ENCODE measurements around the gene TRERF1. TPM values are rescaled to one million over a fixed set of nuclear protein-coding genes. Genes with fewer than 3 reads are reported as not detected.

The TRERF1 gene
- total and polyA plus RNA-seq, 3 donors from 2014 or later = 13.7 to 49.1 (median 40.4) TPM

DNA sequence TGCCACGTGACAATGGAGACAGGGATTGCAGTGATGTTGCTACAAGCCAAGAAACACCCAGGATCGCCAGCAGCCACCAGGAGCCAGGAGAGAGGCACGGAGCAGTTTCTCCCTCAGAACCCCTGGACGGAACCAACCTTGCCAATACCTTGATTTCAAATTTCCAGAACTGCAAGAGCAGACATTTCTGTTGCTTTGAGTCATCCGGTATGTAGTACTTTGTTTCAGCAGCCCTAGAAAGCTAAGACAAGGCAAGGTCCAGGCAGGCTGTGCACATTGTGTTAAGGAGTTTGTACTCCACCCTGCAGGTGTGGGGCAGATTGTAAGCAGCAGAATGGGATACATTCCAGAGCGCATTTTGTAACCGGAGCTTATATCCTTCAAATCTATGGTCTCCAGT lies 48.3 kb downstream of the TRERF1 start:
- H3K27ac ChIP-seq = no peak overlapping the region
- H3K4me3 ChIP-seq = no peak overlapping the region
- peak; percentile 10 for DNase-seq
- H3K27me3 ChIP-seq = no peaks in the 10 kb centered on the region
- intact Hi-C loops (cut with DNase I; ENCODE audit: low total_unique reads) = no loop called here
- H3K4me1 ChIP-seq = peaks cover 26% of the 10 kb centered on the region
- WGBS, 2 donors = 84 to 85% methylated on average over 7 of the region's 7 CpGs
- no peaks in the 10 kb centered on the region for H3K36me3 ChIP-seq (ENCODE audit: low read depth, missing control alignments)
- H3K9me3 ChIP-seq = no peaks in the 10 kb centered on the region
- TF ChIP-seq POLR2A (IDR thresholded peaks at IDR 0.05) = no peak
- TF ChIP-seq, protein P1, sequence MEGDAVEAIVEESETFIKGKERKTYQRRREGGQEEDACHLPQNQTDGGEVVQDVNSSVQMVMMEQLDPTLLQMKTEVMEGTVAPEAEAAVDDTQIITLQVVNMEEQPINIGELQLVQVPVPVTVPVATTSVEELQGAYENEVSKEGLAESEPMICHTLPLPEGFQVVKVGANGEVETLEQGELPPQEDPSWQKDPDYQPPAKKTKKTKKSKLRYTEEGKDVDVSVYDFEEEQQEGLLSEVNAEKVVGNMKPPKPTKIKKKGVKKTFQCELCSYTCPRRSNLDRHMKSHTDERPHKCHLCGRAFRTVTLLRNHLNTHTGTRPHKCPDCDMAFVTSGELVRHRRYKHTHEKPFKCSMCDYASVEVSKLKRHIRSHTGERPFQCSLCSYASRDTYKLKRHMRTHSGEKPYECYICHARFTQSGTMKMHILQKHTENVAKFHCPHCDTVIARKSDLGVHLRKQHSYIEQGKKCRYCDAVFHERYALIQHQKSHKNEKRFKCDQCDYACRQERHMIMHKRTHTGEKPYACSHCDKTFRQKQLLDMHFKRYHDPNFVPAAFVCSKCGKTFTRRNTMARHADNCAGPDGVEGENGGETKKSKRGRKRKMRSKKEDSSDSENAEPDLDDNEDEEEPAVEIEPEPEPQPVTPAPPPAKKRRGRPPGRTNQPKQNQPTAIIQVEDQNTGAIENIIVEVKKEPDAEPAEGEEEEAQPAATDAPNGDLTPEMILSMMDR (IDR thresholded peaks at IDR 0.05) = no peak

DNA sequence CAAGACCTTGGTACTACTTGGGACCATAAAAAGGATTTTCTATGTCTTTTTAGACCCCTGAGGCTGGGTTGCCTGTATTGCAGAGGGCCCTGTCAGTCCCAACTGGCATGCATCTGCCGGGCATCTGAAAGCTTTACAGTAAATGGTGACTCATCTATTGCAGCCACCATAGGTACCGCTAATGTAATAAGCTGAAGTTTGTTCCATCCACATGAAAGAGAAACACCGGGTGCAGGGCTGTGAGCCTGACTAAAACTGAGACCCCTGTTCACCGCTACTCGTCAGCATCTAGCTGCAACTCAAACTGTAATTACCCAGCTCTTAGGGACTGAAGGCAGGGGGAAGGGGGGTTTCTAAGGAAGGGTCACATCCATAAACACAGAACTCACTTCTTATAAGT lies 49.5 kb downstream of the TRERF1 start:
- TF ChIP-seq, protein P1 (IDR thresholded peaks at IDR 0.05) = no peak
- TF ChIP-seq POLR2A (IDR thresholded peaks at IDR 0.05) = no peak
- Histone ChIP-seq H3K27ac (no peak overlapping the region), H3K36me3 (ENCODE audit: low read depth, missing control alignments) (no peaks in the 10 kb centered on the region), H3K27me3 (no peaks in the 10 kb centered on the region), H3K4me1 (peaks cover 25% of the 10 kb centered on the region), H3K4me3 (no peak overlapping the region), H3K9me3 (no peaks in the 10 kb centered on the region)
- WGBS, 2 donors = 85 to 91% methylated on average over 5 of the region's 5 CpGs
- DNase-seq = no peak
- intact Hi-C loops (cut with DNase I; ENCODE audit: low total_unique reads) = no loop called here

DNA sequence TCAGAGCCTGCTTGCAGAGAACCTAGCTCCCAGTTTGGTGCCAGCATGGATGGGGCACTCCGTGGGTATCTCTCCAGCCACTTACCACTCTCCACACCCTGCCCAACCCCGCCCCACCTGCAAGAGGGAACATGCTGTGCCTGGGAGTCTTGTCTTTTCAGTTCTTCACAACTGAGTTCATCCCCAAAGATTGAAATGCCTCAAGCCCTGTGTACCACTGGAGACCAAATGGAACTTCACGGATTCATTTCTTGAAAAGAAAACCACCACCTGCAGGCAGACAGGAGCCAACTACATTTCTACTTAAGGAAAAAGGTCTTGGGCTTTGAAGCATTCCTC lies 50.1 kb downstream of the TRERF1 start:
- TF ChIP-seq, protein P1 (IDR thresholded peaks at IDR 0.05) = no peak
- TF ChIP-seq POLR2A (IDR thresholded peaks at IDR 0.05) = no peak
- Histone ChIP-seq H3K27me3 (no peaks in the 10 kb centered on the region), H3K4me3 (no peak overlapping the region), H3K36me3 (ENCODE audit: low read depth, missing control alignments) (no peaks in the 10 kb centered on the region), H3K27ac (no peak overlapping the region), H3K9me3 (no peaks in the 10 kb centered on the region), H3K4me1 (peaks cover 19% of the 10 kb centered on the region)
- DNase-seq = no peak
- WGBS, 2 donors = 81 to 87% methylated on average over 3 of the region's 3 CpGs
- intact Hi-C loops (cut with DNase I; ENCODE audit: low total_unique reads) = no loop called here

DNA sequence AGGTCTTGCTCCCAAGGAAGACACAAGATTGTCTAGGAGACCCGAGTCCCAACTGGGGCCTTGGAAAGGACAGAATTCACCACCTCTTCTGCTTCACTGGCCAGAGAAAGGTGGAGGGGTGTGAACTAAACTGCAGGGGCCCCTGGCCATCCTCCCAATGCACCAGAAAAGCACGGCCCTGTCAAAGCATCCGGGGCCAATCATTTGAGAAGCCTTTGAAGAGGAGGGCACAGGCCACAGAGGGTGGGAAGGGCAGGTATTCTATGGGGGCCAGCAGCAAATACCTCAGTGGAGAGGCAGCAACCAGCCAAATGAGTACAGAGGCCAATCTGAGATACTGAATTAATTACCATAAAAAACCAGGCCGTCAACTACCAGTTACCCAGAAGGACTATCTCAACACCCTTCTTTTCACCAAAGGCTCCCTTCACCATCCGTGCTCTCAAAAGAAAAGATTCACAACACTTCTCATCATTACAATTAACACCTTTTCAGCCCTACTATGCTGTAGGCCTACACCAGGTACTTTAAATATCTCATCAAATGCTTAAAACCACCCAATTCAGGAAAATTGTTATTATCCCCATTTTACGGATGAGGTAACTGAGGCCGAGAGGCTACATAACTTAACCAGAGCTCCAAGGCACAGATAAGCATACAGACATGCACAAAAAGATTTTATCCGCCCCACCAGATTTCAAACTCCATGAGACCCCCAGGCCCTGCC lies 50.7 kb downstream of the TRERF1 start:
- TF ChIP-seq, protein P1 (IDR thresholded peaks at IDR 0.05) = no peak
- TF ChIP-seq POLR2A (IDR thresholded peaks at IDR 0.05) = no peak
- no peaks in the 10 kb centered on the region for H3K36me3 ChIP-seq (ENCODE audit: low read depth, missing control alignments)
- H3K27ac ChIP-seq = no peak overlapping the region
- H3K4me1 ChIP-seq = peaks cover 14% of the 10 kb centered on the region
- H3K4me3 ChIP-seq = no peak overlapping the region
- intact Hi-C loops (cut with DNase I; ENCODE audit: low total_unique reads) = no loop called here
- DNase-seq = no peak
- H3K9me3 ChIP-seq = no peaks in the 10 kb centered on the region
- no peaks in the 10 kb centered on the region for H3K27me3 ChIP-seq
- WGBS, 2 donors = 83 to 85% methylated on average over 8 of the region's 8 CpGs

Measured in testis (tissue), 3 donors.